GM23338 (cell line): Measurements from ENCODE around the gene OR5B21. TPM values are rescaled to one million over a fixed set of nuclear protein-coding genes. Genes with fewer than 3 reads are reported as not detected.

Experiments
- ATAC-seq: fragments of 200-7000 bp; cut with Tn5 transposase; 3 replicates; pipeline ENCODE4 v1.9.1; 2020
- DNase-seq: peaks from one replicate; pipeline ENCODE4 v3.0.0-alpha.2; 2015; ENCODE audit warnings: low spot score
- H2AFZ ChIP-seq: fragments of 200-600 bp; sonication (generic); 2 replicates; pipeline ENCODE4 v1.8.0; 2016; ENCODE audit warnings: antibody characterized with exemption, mild to moderate bottlenecking, moderate library complexity
- H3F3A ChIP-seq: fragments of 200-600 bp; sonication (generic); replicated peaks from 2 replicates; pipeline ENCODE4 v1.8.0; 2017; ENCODE audit warnings: antibody characterized with exemption, mixed run types, low read depth
- H3K27ac ChIP-seq: fragments of 200-600 bp; sonication (generic); 2 replicates; pipeline ENCODE4 v1.6.1; 2016; ENCODE audit warnings: low read depth
- H3K27me3 ChIP-seq: fragments of 200-600 bp; sonication (generic); 2 replicates; pipeline ENCODE4 v1.8.0; 2016; ENCODE audit warnings: mild to moderate bottlenecking, mixed run types, moderate library complexity; ENCODE audit not compliant: insufficient read depth
- H3K36me3 ChIP-seq: fragments of 200-600 bp; sonication (generic); 2 replicates; pipeline ENCODE4 v1.8.0; 2016; ENCODE audit warnings: mild to moderate bottlenecking; ENCODE audit not compliant: insufficient read depth
- H3K4me1 ChIP-seq: fragments of 200-600 bp; sonication (generic); 2 replicates; pipeline ENCODE4 v1.8.0; 2016; ENCODE audit warnings: mild to moderate bottlenecking, moderate library complexity; ENCODE audit not compliant: insufficient read depth
- H3K4me2 ChIP-seq: fragments of 200-600 bp; sonication (generic); 2 replicates; pipeline ENCODE4 v1.7.1; 2017; ENCODE audit warnings: mixed run types
- H3K4me3 ChIP-seq: fragments of 200-600 bp; sonication (generic); 2 replicates; pipeline ENCODE4 v1.6.1; 2016; ENCODE audit warnings: mixed run types
- H3K79me2 ChIP-seq: fragments of 200-600 bp; sonication (generic); replicated peaks from 2 replicates; pipeline ENCODE4 v1.8.0; 2017; ENCODE audit warnings: mild to moderate bottlenecking; ENCODE audit not compliant: insufficient read depth
- H3K9me2 ChIP-seq: fragments of 200-600 bp; sonication (generic); 2 replicates; pipeline ENCODE4 v1.8.0; 2017; ENCODE audit not compliant: insufficient read depth
- H4K20me1 ChIP-seq: fragments of 200-600 bp; sonication (generic); replicated peaks from 2 replicates; pipeline ENCODE4 v1.8.0; 2017; ENCODE audit warnings: mild to moderate bottlenecking; ENCODE audit not compliant: insufficient read depth
- H3K27ac Mint-ChIP-seq: 2 replicates; pipeline ENCODE4 v1.8.0; 2020; ENCODE audit warnings: inconsistent platforms, mild to moderate bottlenecking, moderate library complexity, mixed read lengths
- H3K27me3 Mint-ChIP-seq: 3 replicates; pipeline ENCODE4 v1.8.0; 2022; ENCODE audit warnings: low read depth, mild to moderate bottlenecking, moderate library complexity, mixed read lengths, inconsistent platforms; ENCODE audit not compliant: insufficient read depth, poor library complexity
- H3K36me3 Mint-ChIP-seq: 3 replicates; pipeline ENCODE4 v1.8.0; 2021; ENCODE audit warnings: low read depth, mild to moderate bottlenecking, inconsistent platforms, moderate library complexity, mixed read lengths
- H3K4me1 Mint-ChIP-seq: 3 replicates; pipeline ENCODE4 v1.8.0; 2020; ENCODE audit warnings: mild to moderate bottlenecking, inconsistent platforms, mixed read lengths
- H3K4me3 Mint-ChIP-seq: 3 replicates; pipeline ENCODE4 v1.8.0; 2021; ENCODE audit warnings: moderate library complexity, mild to moderate bottlenecking, inconsistent platforms, mixed read lengths
- H3K9me3 Mint-ChIP-seq: 3 replicates; pipeline ENCODE4 v1.8.0; 2020; ENCODE audit warnings: moderate library complexity, mild to moderate bottlenecking, inconsistent platforms, mixed read lengths
- CREB1 ChIP-seq: fragments of 250-450 bp; sonication (Bioruptor Pico); IDR thresholded peaks from 2 replicates; pipeline ENCODE4 v1.5.0; 2020; ENCODE audit warnings: low read depth, mild to moderate bottlenecking, moderate library complexity
- CTCF ChIP-seq, 2 experiments: fragments of 200-600 bp in 1 of 2; sonication (generic) in 1 of 2; conservative IDR thresholded peaks; 2 replicates each; pipeline versions ENCODE4 v1.5.1 to v1.6.1; 2016 to 2017; ENCODE audit warnings: antibody characterized with exemption in 2 of 2, low read depth in 2 of 2, mild to moderate bottlenecking in 2 of 2, moderate library complexity in 1 of 2
- ETS1 ChIP-seq: IDR thresholded peaks from 2 replicates; pipeline ENCODE4 v1.6.1; 2016; ENCODE audit warnings: antibody characterized with exemption
- EZH2 ChIP-seq: fragments of 200-600 bp; sonication (generic); IDR thresholded peaks from one replicate; pipeline ENCODE4 v1.8.0; 2017; ENCODE audit warnings: antibody characterized with exemption, mild to moderate bottlenecking, low read depth; ENCODE audit not compliant: unreplicated experiment
- JUNB ChIP-seq: IDR thresholded peaks from one replicate; pipeline ENCODE4 v1.6.1; 2016; ENCODE audit warnings: antibody characterized with exemption; ENCODE audit not compliant: unreplicated experiment
- NANOG ChIP-seq: IDR thresholded peaks from 2 replicates; pipeline ENCODE4 v1.6.1; 2016; ENCODE audit warnings: antibody characterized with exemption, borderline replicate concordance
- POLR2AphosphoS5 ChIP-seq: IDR thresholded peaks from 2 replicates; pipeline ENCODE4 v1.6.1; 2016; ENCODE audit warnings: antibody characterized with exemption, low read depth
- REST ChIP-seq: IDR thresholded peaks from one replicate; pipeline ENCODE4 v1.6.1; 2018; ENCODE audit warnings: antibody characterized with exemption; ENCODE audit not compliant: unreplicated experiment
- STAT1 ChIP-seq: IDR thresholded peaks from one replicate; pipeline ENCODE4 v1.6.1; 2016; ENCODE audit warnings: antibody characterized with exemption; ENCODE audit not compliant: unreplicated experiment
- ZNF114 ChIP-seq: fragments of 250-450 bp; sonication (Bioruptor Pico); IDR thresholded peaks from 2 replicates; pipeline ENCODE4 v1.5.0; 2020; ENCODE audit warnings: mild to moderate bottlenecking, moderate library complexity
- ZNF331 ChIP-seq: fragments of 250-450 bp; sonication (Bioruptor Pico); IDR thresholded peaks from 2 replicates; pipeline ENCODE4 v1.5.0; 2020; ENCODE audit warnings: low read depth, mild to moderate bottlenecking, moderate library complexity
- ZNF462 ChIP-seq: fragments of 250-450 bp; sonication (Bioruptor Pico); IDR thresholded peaks from 2 replicates; pipeline ENCODE4 v1.5.0; 2020; ENCODE audit warnings: mild to moderate bottlenecking, moderate library complexity
- polyA plus RNA-seq: library from polyadenylated mRNA; unstranded; fragments of >200 nt; fragmentation: Nextera tagmentation; extraction: Ambion mirVana; gene quantifications from 2 replicates; pipeline ENCODE4 v1.2.1, GENCODE V29; 2016
- total RNA-seq: library from RNA; depleted of rRNA; stranded (reverse); fragments of >200 nt; shearing (Covaris generic); gene quantifications from 2 replicates; pipeline ENCODE4 v1.2.3, GENCODE V29; 2014

OR5B21 gene
- total and polyA plus RNA-seq, 2 experiments from 2014 or later: not detected

GRCh38 chr11:58503361-58503856 is 4.5 kb downstream of the OR5B21 start (continued):
- TF ChIP-seq ETS1 (no peak), REST (no peak), CTCF (conservative IDR thresholded peaks at IDR 0.05; ENCODE audit: low read depth in 2 of 2) (no peak), JUNB (no peak)

GRCh38 chr11:58502004-58502403 is 5.9 kb downstream of the OR5B21 start:
- Histone ChIP-seq H3K79me2 (no peaks in the 10 kb centered on the region), H4K20me1 (no peaks in the 10 kb centered on the region), H3K27ac (no peak overlapping the region), H2AFZ (no peak overlapping the region), H3K27me3 (no peaks in the 10 kb centered on the region), H3K4me3 (no peak overlapping the region), H3K9me2 (no peaks in the 10 kb centered on the region; the same call in 1 of the 2 replicates), H3K36me3 (no peaks in the 10 kb centered on the region), H3F3A (no peaks in the 10 kb centered on the region), H3K4me1 (no peaks in the 10 kb centered on the region; the same call in 1 of the 2 replicates), H3K4me2 (no peak overlapping the region)
- Mint-ChIP-seq H3K36me3 (no peaks in the 10 kb centered on the region), H3K27me3 (no peaks in the 10 kb centered on the region), H3K9me3 (no peaks in the 10 kb centered on the region), H3K27ac (no peak overlapping the region), H3K4me1 (peaks cover 4% of the 10 kb centered on the region; the same call in 2 of the 3 replicates), H3K4me3 (no peak overlapping the region)
- ATAC-seq (no peak), DNase-seq (no peak)
- TF ChIP-seq POLR2AphosphoS5: no peak
- no peak for TF ChIP-seq NANOG
- no peak for TF ChIP-seq ZNF331 (CRISPR knock-in tag)
- TF ChIP-seq CREB1 (CRISPR knock-in tag): no peak
- no peak for TF ChIP-seq ZNF462 (CRISPR knock-in tag)
- no peak for TF ChIP-seq STAT1
- no peak for TF ChIP-seq EZH2
- TF ChIP-seq ZNF114 (CRISPR knock-in tag): no peak
- no peak for TF ChIP-seq ETS1
